Left lobe of liver (tissue), 2 donors: Measurements from ENCODE around the gene RBM39. TPM values are rescaled to one million over a fixed set of nuclear protein-coding genes. Genes with fewer than 3 reads are reported as not detected.
A peak's percentile ranks its signal among the peaks of the same experiment; 100 is the strongest.
"Not testable (repeated sequence)": the region's sequence is repeated elsewhere in the genome, so short reads cannot be mapped to it uniquely, and the experiment has no call there.

Experiments
- ATAC-seq: fragments of 200-7000 bp; cut with Tn5 transposase; one replicate; pipeline ENCODE4 v1.9.1; 2020; ENCODE audit warnings: mild to moderate bottlenecking, moderate library complexity
- DNase-seq: peaks from one replicate; pipeline ENCODE4 v3.0.0-alpha.2; 2020; ENCODE audit warnings: low spot score
- total RNA-seq: library from RNA; stranded (reverse); gene quantifications from one replicate; pipeline ENCODE4 v1.2.1, GENCODE V29; 2021
- donor health status: DM: no; HTN: no; CAD: no; lungs with moderate emphysema.
- donor health status: DM: no; HTN: yes; CAD: no.

RBM39 gene
- total RNA-seq, 1 donor from 2014 or later: 102 TPM

GRCh38 chr20:35690265-35690664 lies 51.8 kb downstream of the RBM39 start:
- peak; percentile 60 for DNase-seq
- peak; percentile 98 for ATAC-seq

- not testable (repeated sequence) for DNase-seq, ATAC-seq
Observed at GRCh38 chr20:35686872-35687271, 55.2 kb downstream of the RBM39 start.

GRCh38 chr20:35685368-35685767 lies 56.7 kb downstream of the RBM39 start:
- not testable (repeated sequence) for DNase-seq, ATAC-seq

- ATAC-seq (no peak), DNase-seq (no peak)
Observed at GRCh38 chr20:35681960-35682359, 60.1 kb downstream of the RBM39 start.

- ATAC-seq: no peak
Observed at GRCh38 chr20:35680452-35681183, 61.4 kb downstream of the RBM39 start.

GRCh38 chr20:35674921-35675320 lies 67.1 kb downstream of the RBM39 start:
- peak; percentile 28 for DNase-seq
- ATAC-seq: no peak

More at GRCh38 chr20:35680452-35681183, 61.4 kb downstream of the RBM39 start:
- DNase-seq: peak; percentile 26

GRCh38 chr20:35673884-35674283 lies 68.2 kb downstream of the RBM39 start:
- ATAC-seq (no peak), DNase-seq (peak; percentile 22)

- ATAC-seq: no peak
- DNase-seq: peak; percentile 26
Observed at GRCh38 chr20:35669681-35670080, 72.4 kb downstream of the RBM39 start.

GRCh38 chr20:35669221-35669620 lies 72.8 kb downstream of the RBM39 start:
- ATAC-seq (no peak), DNase-seq (no peak)

GRCh38 chr20:35665949-35666288 lies 76.1 kb downstream of the RBM39 start:
- no peak for ATAC-seq

GRCh38 chr20:35664466-35665206 lies 77.4 kb downstream of the RBM39 start, which contains the start of the genes CPNE1 and RBM12:
CPNE1 (minus strand) TSS chr20:35664900; CDS start chr20:35632923, 31,977 bp downstream.
RBM12 (minus strand) TSS chr20:35664900; CDS start chr20:35655322, 9,578 bp downstream.
- peak; percentile 94 for DNase-seq
- peak; percentile 93 for ATAC-seq

More at GRCh38 chr20:35665949-35666288, 76.1 kb downstream of the RBM39 start:
- DNase-seq: no peak

- DNase-seq (peak; percentile 60), ATAC-seq (peak; percentile 46)
Observed at GRCh38 chr20:35663516-35664465, 78.3 kb downstream of the RBM39 start.

- ATAC-seq: no peak
- DNase-seq: no peak
Observed at GRCh38 chr20:35662551-35662950, 79.5 kb downstream of the RBM39 start.

GRCh38 chr20:35661908-35662307 lies 80.2 kb downstream of the RBM39 start:
- ATAC-seq (no peak), DNase-seq (no peak)

- ATAC-seq (no peak), DNase-seq (no peak)
Observed at GRCh38 chr20:35661053-35661452, 81.0 kb downstream of the RBM39 start.

- DNase-seq (no peak), ATAC-seq (no peak)
Observed at GRCh38 chr20:35660122-35660937, 81.7 kb downstream of the RBM39 start.

GRCh38 chr20:35657271-35657670 lies 84.8 kb downstream of the RBM39 start:
- ATAC-seq (peak; percentile 36), DNase-seq (no peak)

- no peak for ATAC-seq
- DNase-seq: no peak
Observed at GRCh38 chr20:35654415-35654814, 87.6 kb downstream of the RBM39 start.

GRCh38 chr20:35653893-35654292 lies 88.2 kb downstream of the RBM39 start:
- DNase-seq (no peak), ATAC-seq (no peak)
